Suprapubic skin (tissue), 4 donors: ENCODE results near the gene TBC1D2B. TPM values are rescaled to one million over a fixed set of nuclear protein-coding genes. Genes with fewer than 3 reads are reported as not detected.

Experiments
- DNase-seq, 2 donors: peaks; one replicate each; pipeline ENCODE4 v3.0.0-alpha.2; 2019; ENCODE audit warnings: low spot score in 2 of 2
- H3K27ac ChIP-seq: fragments of 200-600 bp; sonication (generic); one replicate; pipeline ENCODE4 v1.5.1; 2019
- H3K27me3 ChIP-seq: fragments of 200-600 bp; sonication (generic); one replicate; pipeline ENCODE4 v1.5.1; 2019
- H3K36me3 ChIP-seq: fragments of 200-600 bp; sonication (generic); one replicate; pipeline ENCODE4 v1.5.1; 2019
- H3K4me1 ChIP-seq: fragments of 200-600 bp; sonication (generic); one replicate; pipeline ENCODE4 v1.5.1; 2019
- H3K4me3 ChIP-seq: fragments of 200-600 bp; sonication (generic); one replicate; pipeline ENCODE4 v1.5.1; 2019; ENCODE audit warnings: mild to moderate bottlenecking
- H3K9me3 ChIP-seq: fragments of 200-600 bp; sonication (generic); one replicate; pipeline ENCODE4 v1.5.1; 2019
- EP300 ChIP-seq: sonication (generic); formaldehyde crosslinking; IDR thresholded peaks from one replicate; pipeline ENCODE4 v1.6.1; 2017; ENCODE audit warnings: antibody characterized with exemption
- POLR2A ChIP-seq, 2 donors: fragments of 450-650 bp; IDR thresholded peaks; one replicate each; pipeline ENCODE4 v1.6.1; 2017; ENCODE audit warnings: antibody characterized with exemption in 2 of 2, mild to moderate bottlenecking in 2 of 2, moderate library complexity in 2 of 2
- POLR2AphosphoS5 ChIP-seq, 3 donors: sonication (generic); formaldehyde crosslinking; IDR thresholded peaks; one replicate each; pipeline ENCODE4 v1.6.1; 2017; ENCODE audit warnings: antibody characterized with exemption in 3 of 3
- WGBS: methylation state at CpG from one replicate; pipeline ENCODE4 v1.1.5; 2018; 5-methylcytosine and 5-hydroxymethylcytosine counted together
- total RNA-seq, 4 donors: library from RNA; depleted of rRNA; stranded (reverse); fragments of >200 nt; gene quantifications; one replicate each; pipeline ENCODE4 v1.1.0, GENCODE V29; 2016
- TF ChIP-seq, protein P1 (sequence below), 2 donors: fragments of 200-600 bp in 1 of 2; fragments of 450-650 bp in 1 of 2; sonication (generic) in 1 of 2; IDR thresholded peaks; one replicate each; pipeline ENCODE4 v1.5.1; 2016 to 2019; ENCODE audit warnings: antibody characterized with exemption in 2 of 2, mild to moderate bottlenecking in 1 of 2, moderate library complexity in 1 of 2

The TBC1D2B gene
- total RNA-seq, result 100 to 1,000 TPM in 1 of 4 donors, 10 to 100 TPM in 3; 27.9 to 126 (median 41.5) TPM

DNA sequence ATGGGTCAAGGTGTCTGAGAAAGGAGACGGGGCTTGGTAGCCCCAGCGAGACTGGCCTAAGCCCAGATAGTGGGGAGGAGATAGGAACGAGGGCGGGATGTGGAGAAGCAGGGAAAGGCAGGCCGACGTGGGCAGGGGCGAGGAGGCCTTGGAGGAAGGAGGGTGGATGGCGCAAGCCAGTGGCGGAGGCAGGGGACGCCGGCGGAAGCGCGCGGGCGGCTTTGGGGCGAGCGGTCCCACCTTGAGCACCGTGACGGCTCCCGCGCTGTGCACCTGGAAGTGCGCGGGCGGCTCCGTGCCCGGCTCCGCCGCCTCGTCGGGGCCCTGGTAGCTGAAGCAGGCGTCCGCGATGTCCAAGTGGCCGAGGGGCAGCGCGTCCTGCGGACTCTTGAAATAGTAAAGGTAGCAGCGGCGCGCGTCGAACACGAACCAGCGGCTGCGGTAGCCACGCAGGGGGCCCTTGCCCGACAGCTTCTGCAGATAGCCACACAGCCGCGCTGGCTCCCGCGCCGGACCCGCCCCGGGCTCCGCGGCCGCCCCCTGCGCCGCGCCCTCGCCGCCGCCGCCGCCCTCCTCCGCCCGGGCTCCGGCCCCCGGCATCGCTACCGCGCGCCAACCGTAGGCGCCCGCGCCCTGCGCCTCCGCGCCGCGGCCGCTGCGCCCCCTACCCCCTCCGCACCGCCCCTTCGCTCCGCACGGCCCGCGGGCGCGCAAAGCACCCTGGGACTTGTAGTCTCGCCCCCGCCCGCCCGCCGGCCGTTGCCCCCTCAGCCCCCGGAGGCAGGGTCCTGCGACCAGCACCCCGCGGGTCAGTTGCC, at the start of gene TBC1D2B:
Gene TBC1D2B, minus strand, starts transcription at position 659 of the 818 bp plus-strand sequence. Its CDS starts 59 bp downstream, at position 600.
- DNase-seq, result peak in 1 of 2 donors; percentile 83
- H3K9me3 ChIP-seq, result no peaks in the 10 kb centered on the region
- WGBS, result 0% methylated on average over 26 of the region's 104 CpGs

DNA sequence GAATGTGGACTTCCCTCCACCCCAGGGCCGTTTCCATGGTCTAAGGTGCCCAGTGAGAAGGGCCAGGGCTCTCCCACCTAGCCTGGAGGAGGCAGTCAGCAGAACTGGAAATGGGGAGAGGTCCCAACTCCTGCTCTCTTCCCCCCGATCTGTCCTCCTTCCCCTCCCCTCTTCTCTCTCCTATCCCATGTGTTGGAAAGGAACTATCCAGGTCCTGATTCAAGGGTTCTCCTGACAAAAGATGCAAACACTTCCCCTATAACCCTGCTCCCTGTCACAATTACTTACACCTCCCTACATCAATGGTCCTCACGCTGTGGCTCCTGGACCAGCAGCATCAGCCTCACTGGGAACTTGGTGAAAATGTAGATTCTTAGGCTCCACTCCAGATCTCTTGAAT, 47.8 kb upstream of the TBC1D2B start:
- no peaks in the 10 kb centered on the region for H3K36me3 ChIP-seq
- H3K4me3 ChIP-seq, result no peak overlapping the region
- no peak overlapping the region for H3K27ac ChIP-seq
- H3K4me1 ChIP-seq, result peaks cover under 1% of the 10 kb centered on the region
- no peaks in the 10 kb centered on the region for H3K27me3 ChIP-seq
- H3K9me3 ChIP-seq, result no peaks in the 10 kb centered on the region
- DNase-seq, result no peak
- WGBS, result 90% methylated on average over 2 of the region's 3 CpGs
- TF ChIP-seq POLR2AphosphoS5 (IDR thresholded peaks at IDR 0.05), result no peak
- no peak for TF ChIP-seq EP300
- no peak for TF ChIP-seq POLR2A (IDR thresholded peaks at IDR 0.05)
- TF ChIP-seq, protein P1, sequence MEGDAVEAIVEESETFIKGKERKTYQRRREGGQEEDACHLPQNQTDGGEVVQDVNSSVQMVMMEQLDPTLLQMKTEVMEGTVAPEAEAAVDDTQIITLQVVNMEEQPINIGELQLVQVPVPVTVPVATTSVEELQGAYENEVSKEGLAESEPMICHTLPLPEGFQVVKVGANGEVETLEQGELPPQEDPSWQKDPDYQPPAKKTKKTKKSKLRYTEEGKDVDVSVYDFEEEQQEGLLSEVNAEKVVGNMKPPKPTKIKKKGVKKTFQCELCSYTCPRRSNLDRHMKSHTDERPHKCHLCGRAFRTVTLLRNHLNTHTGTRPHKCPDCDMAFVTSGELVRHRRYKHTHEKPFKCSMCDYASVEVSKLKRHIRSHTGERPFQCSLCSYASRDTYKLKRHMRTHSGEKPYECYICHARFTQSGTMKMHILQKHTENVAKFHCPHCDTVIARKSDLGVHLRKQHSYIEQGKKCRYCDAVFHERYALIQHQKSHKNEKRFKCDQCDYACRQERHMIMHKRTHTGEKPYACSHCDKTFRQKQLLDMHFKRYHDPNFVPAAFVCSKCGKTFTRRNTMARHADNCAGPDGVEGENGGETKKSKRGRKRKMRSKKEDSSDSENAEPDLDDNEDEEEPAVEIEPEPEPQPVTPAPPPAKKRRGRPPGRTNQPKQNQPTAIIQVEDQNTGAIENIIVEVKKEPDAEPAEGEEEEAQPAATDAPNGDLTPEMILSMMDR (IDR thresholded peaks at IDR 0.05), result no peak

More for the DNA sequence above, at the start of gene TBC1D2B:
- TF ChIP-seq EP300 (no peak), POLR2AphosphoS5 (IDR thresholded peaks at IDR 0.05) (no peak), POLR2A (IDR thresholded peaks at IDR 0.05) (no peak)
- TF ChIP-seq, protein P1 (IDR thresholded peaks at IDR 0.05), result no peak
- no peaks in the 10 kb centered on the region for H3K36me3 ChIP-seq
- peak within 1 kb of the TSS; percentile 93 for H3K27ac ChIP-seq
- H3K4me1 ChIP-seq, result peaks cover 53% of the 10 kb centered on the region
- H3K4me3 ChIP-seq, result peak within 1 kb of the TSS; percentile 94
- no peaks in the 10 kb centered on the region for H3K27me3 ChIP-seq

DNA sequence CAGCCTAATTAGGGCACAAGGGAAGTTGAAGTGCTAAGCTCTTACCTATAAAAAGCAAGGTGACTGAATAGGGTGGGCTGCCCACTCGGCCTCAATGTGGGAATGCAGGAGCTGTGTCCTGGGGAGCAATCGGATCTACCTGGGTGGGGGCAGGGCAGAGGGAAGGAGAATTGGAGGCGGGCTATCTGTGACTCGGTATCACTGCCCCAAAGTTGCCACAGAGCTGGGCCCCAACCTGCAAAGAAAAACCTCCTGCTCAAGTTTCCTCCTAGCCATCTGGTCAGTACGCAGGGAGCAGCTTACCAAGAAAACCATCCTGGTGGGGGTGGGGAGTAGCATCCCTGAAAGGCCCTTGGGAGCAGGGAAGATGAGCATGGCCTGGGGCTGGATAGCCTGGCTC, 43.0 kb upstream of the TBC1D2B start:
- TF ChIP-seq POLR2A (IDR thresholded peaks at IDR 0.05), result no peak
- no peak for TF ChIP-seq POLR2AphosphoS5 (IDR thresholded peaks at IDR 0.05)
- TF ChIP-seq, protein P1 (IDR thresholded peaks at IDR 0.05), result no peak
- TF ChIP-seq EP300, result no peak
- Histone ChIP-seq H3K9me3 (no peaks in the 10 kb centered on the region), H3K27ac (no peak overlapping the region), H3K27me3 (no peaks in the 10 kb centered on the region), H3K4me1 (no peaks in the 10 kb centered on the region), H3K4me3 (no peak overlapping the region), H3K36me3 (no peaks in the 10 kb centered on the region)
- no peak for DNase-seq
- WGBS, result 89% methylated on average over 5 of the region's 5 CpGs

DNA sequence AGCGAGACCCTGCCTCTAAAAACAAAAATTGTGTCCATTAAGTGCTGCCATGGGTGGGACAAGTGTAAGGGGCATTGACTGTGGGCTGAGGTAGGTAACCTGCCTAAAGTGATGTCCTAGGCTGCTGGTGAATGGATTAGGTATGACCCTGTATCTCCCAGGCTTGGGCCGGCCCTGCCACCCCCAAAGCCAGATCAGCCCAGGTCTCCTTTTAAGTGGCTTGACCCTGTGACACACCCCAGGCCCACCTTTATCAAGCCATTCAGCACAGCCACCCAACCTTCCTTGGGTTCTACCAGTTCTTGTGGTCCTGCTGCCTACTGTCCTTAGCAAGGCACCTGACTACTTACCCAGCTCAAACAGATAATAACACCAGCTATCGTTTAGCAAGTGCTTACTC, 35.0 kb upstream of the TBC1D2B start:
- Histone ChIP-seq H3K27me3 (no peaks in the 10 kb centered on the region), H3K4me1 (no peaks in the 10 kb centered on the region), H3K27ac (no peak overlapping the region), H3K9me3 (no peaks in the 10 kb centered on the region), H3K36me3 (no peaks in the 10 kb centered on the region), H3K4me3 (no peak overlapping the region)
- 75% methylated on average over 3 of the region's 3 CpGs for WGBS
- peak in 1 of 2 donors; percentile 29 for DNase-seq
- TF ChIP-seq, protein P1 (IDR thresholded peaks at IDR 0.05), result no peak
- TF ChIP-seq POLR2AphosphoS5 (IDR thresholded peaks at IDR 0.05), result no peak

DNA sequence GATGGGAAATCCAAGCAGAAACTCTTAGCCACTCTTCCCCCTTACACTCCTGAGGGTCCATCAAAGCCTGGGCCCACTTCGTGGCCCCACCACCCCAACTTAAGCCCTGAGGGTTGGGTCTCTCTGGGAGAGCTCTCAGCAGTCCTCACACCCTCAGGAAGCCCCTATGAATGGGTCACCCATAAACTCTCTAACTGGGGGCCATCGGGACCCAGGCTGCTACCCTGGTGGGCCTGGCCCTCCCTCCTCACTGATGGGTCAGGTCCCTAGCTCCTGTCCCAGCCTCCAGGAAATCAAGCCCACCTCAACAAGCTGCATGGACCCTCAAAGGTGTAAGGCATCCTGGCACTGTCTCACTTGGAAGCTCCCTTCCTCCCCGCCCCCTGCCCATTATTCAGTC, 34.3 kb upstream of the TBC1D2B start:
- no peaks in the 10 kb centered on the region for H3K9me3 ChIP-seq
- H3K4me1 ChIP-seq, result no peaks in the 10 kb centered on the region
- TF ChIP-seq, protein P1 (IDR thresholded peaks at IDR 0.05), result no peak
- TF ChIP-seq POLR2AphosphoS5 (IDR thresholded peaks at IDR 0.05) (no peak), EP300 (no peak), POLR2A (IDR thresholded peaks at IDR 0.05) (no peak)
- no peak overlapping the region for H3K4me3 ChIP-seq
- H3K27me3 ChIP-seq, result no peaks in the 10 kb centered on the region
- no peaks in the 10 kb centered on the region for H3K36me3 ChIP-seq
- DNase-seq, result peak in 1 of 2 donors; percentile 49
- 77% methylated on average over 3 of the region's 3 CpGs for WGBS
- H3K27ac ChIP-seq, result no peak overlapping the region
